ENCODE results near the gene CAMSAP1.

GRCh38 chr9:135833864-135834263 lies 73.5 kb downstream of the CAMSAP1 start:
- TF ChIP-seq ZNF274 (IDR thresholded peaks at IDR 0.05; ENCODE audit: low read depth, low read length) (no peak), SUZ12 (IDR thresholded peaks at IDR 0.05; ENCODE audit: extremely low read depth, insufficient read depth, insufficient read length) (no peak), YY1 (IDR thresholded peaks at IDR 0.05; ENCODE audit: insufficient read depth, insufficient read length) (no peak)
